Mesendoderm (in vitro differentiated cells): ENCODE results near the gene CTCFL. TPM values are rescaled to one million over a fixed set of nuclear protein-coding genes. Genes with fewer than 3 reads are reported as not detected.

Experiments
- DNase-seq: peaks from one replicate; pipeline ENCODE4 v3.0.0; 2013
- H2AK5ac ChIP-seq: 2 replicates; pipeline ENCODE4 v1.6.1; 2013; ENCODE audit warnings: low read length, inconsistent platforms
- H2BK120ac ChIP-seq: 2 replicates; pipeline ENCODE4 v1.6.1; 2013; ENCODE audit warnings: low read depth, mild to moderate bottlenecking, low read length, moderate library complexity, mixed read lengths
- H2BK15ac ChIP-seq: replicated peaks from 2 replicates; pipeline ENCODE4 v1.6.1; 2013; ENCODE audit warnings: low read depth, mild to moderate bottlenecking, moderate library complexity
- H2BK5ac ChIP-seq: 2 replicates; pipeline ENCODE4 v1.6.1; 2013; ENCODE audit warnings: low read length, inconsistent platforms
- H3K18ac ChIP-seq: 2 replicates; pipeline ENCODE4 v1.6.1; 2013; ENCODE audit warnings: mild to moderate bottlenecking, low read length, mixed read lengths
- H3K23ac ChIP-seq: one replicate; pipeline ENCODE4 v1.6.1; 2013; ENCODE audit warnings: low read length
- H3K27ac ChIP-seq: 2 replicates; pipeline ENCODE4 v1.5.1; 2013; ENCODE audit warnings: low read depth, mild to moderate bottlenecking, inconsistent platforms, low read length, moderate library complexity
- H3K27me3 ChIP-seq: 2 replicates; pipeline ENCODE4 v1.6.1; 2013; ENCODE audit warnings: low read length, control low read depth, mild to moderate bottlenecking, inconsistent platforms; ENCODE audit not compliant: insufficient read depth, poor library complexity
- H3K36me3 ChIP-seq: 2 replicates; pipeline ENCODE4 v1.6.1; 2013; ENCODE audit warnings: low read length, inconsistent platforms; ENCODE audit not compliant: control insufficient read depth, insufficient read depth
- H3K4ac ChIP-seq: one replicate; pipeline ENCODE4 v1.6.1; 2013; ENCODE audit warnings: low read depth, mild to moderate bottlenecking, low read length, moderate library complexity
- H3K4me1 ChIP-seq: 2 replicates; pipeline ENCODE4 v1.6.1; 2013; ENCODE audit warnings: low read depth, low read length, inconsistent platforms; ENCODE audit not compliant: control insufficient read depth
- H3K4me2 ChIP-seq: 2 replicates; pipeline ENCODE4 v1.6.1; 2013; ENCODE audit warnings: low read length
- H3K4me3 ChIP-seq: 2 replicates; pipeline ENCODE4 v1.5.1; 2013; ENCODE audit warnings: mild to moderate bottlenecking, low read length
- H3K56ac ChIP-seq: one replicate; pipeline ENCODE4 v1.6.1; 2013; ENCODE audit warnings: low read length
- H3K79me1 ChIP-seq: 2 replicates; pipeline ENCODE4 v1.6.1; 2013; ENCODE audit warnings: low read length, inconsistent platforms
- H3K79me2 ChIP-seq: 2 replicates; pipeline ENCODE4 v1.6.1; 2013; ENCODE audit warnings: mild to moderate bottlenecking, low read length; ENCODE audit not compliant: control insufficient read depth, insufficient read depth
- H3K9ac ChIP-seq: 2 replicates; pipeline ENCODE4 v1.6.1; 2013; ENCODE audit warnings: low read length, inconsistent platforms
- H4K5ac ChIP-seq: one replicate; pipeline ENCODE4 v1.6.1; 2013; ENCODE audit warnings: low read length
- H4K8ac ChIP-seq: one replicate; pipeline ENCODE4 v1.6.1; 2013; ENCODE audit warnings: low read depth, mild to moderate bottlenecking, control low read depth, low read length, moderate library complexity
- WGBS: extraction: QIAGEN DNeasy Blood & Tissue Kit; methylation state at CpG from one replicate; pipeline ENCODE4 v1.1.7; 2013; ENCODE audit warnings: low lambda C conversion rate, missing lambda C conversion rate; ENCODE audit not compliant: insufficient coverage; ENCODE audit errors: extremely low coverage; 5-methylcytosine and 5-hydroxymethylcytosine counted together
- polyA plus RNA-seq, 2 experiments: library from polyadenylated mRNA; stranded (reverse); fragments of 200-250 nt; gene quantifications; one replicate each; pipeline ENCODE4 v1.2.3, GENCODE V29; 2013

The CTCFL gene, protein sequence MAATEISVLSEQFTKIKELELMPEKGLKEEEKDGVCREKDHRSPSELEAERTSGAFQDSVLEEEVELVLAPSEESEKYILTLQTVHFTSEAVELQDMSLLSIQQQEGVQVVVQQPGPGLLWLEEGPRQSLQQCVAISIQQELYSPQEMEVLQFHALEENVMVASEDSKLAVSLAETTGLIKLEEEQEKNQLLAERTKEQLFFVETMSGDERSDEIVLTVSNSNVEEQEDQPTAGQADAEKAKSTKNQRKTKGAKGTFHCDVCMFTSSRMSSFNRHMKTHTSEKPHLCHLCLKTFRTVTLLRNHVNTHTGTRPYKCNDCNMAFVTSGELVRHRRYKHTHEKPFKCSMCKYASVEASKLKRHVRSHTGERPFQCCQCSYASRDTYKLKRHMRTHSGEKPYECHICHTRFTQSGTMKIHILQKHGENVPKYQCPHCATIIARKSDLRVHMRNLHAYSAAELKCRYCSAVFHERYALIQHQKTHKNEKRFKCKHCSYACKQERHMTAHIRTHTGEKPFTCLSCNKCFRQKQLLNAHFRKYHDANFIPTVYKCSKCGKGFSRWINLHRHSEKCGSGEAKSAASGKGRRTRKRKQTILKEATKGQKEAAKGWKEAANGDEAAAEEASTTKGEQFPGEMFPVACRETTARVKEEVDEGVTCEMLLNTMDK
- 0.74 TPM for polyA plus RNA-seq (2013, experiment 1 of 2)
- polyA plus RNA-seq (2013, experiment 2 of 2), result 0.84 TPM

DNA sequence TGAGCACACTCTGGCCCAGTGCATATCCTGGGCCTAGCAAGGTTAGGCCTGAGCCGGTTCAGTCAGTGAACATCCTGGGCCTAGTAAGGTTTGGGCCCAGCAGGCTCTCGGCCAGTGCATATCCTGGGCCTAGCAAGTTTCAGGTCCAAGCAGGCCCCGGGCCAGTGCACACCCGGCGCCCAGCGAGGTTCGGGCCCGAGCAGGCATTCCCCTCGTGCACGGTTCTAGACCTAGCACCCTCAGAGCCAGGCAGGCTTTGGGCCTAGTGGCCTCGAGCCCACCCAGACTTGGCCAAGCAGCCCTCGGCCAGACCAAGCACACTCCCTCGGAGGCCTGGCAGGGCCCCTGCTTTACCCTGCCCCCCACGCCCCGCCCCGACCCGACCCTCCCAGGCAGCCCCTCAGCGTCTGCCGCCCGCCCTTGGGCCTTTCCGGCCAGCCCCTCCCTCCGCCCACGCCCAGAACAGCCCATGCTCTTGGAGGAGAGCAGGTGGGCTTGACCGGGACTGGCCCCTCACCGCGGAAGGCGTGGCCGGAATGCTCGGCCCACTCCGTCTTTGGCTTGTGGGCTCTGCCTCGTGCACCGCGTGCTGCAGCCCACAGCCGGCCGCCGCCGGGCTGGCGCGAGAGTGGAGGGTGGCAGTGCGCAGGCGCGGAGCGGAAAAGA is at the start of gene CTCFL:
Gene CTCFL (minus strand): TSS at position 630 of the 666 bp plus-strand sequence. CDS start 935 bp downstream, outside the sequence.
- Histone ChIP-seq H3K23ac (peak within 1 kb of the TSS; percentile 45), H3K4ac (no peak within 1 kb of the TSS), H3K4me1 (no peaks in the 10 kb centered on the region), H3K79me2 (no peaks in the 10 kb centered on the region), H2AK5ac (no peak within 1 kb of the TSS), H4K8ac (no peak within 1 kb of the TSS), H3K27ac (no peak within 1 kb of the TSS), H3K79me1 (no peaks in the 10 kb centered on the region), H2BK15ac (no peak within 1 kb of the TSS), H3K27me3 (no peaks in the 10 kb centered on the region), H3K56ac (peak within 1 kb of the TSS; percentile 56), H3K4me2 (no peak within 1 kb of the TSS), H3K4me3 (no peak within 1 kb of the TSS), H2BK5ac (no peak within 1 kb of the TSS), H2BK120ac (no peak within 1 kb of the TSS), H4K5ac (no peak within 1 kb of the TSS), H3K36me3 (no peaks in the 10 kb centered on the region), H3K9ac (no peak within 1 kb of the TSS), H3K18ac (peak within 1 kb of the TSS; percentile 0)
- WGBS, result no CpG with 5 or more reads among the region's 43 CpGs
- no peak for DNase-seq

DNA sequence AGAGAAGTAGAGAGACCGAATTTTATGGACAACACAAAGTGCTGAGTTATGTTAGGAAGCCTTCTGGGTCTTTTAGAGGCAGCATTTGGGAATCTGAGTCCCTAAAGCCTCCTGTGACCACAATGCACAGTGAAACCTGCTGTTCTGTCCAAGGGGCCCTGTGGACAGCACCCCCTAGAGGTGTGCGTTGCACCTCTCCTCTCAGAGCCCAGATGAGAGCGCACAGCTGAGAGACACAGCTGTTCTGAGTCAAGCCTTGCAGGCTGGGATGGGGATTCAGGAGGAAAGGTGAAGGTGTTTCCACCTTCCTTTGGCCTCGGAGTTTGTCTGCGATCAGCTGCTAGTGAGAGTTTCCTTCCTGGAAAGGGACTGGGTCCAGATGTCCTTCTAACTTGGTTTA is 49.0 kb upstream of the CTCFL start:
- Histone ChIP-seq H3K9ac (no peak overlapping the region), H4K5ac (no peak overlapping the region), H3K4ac (no peak overlapping the region), H3K4me2 (no peak overlapping the region), H2BK5ac (no peak overlapping the region), H3K36me3 (no peaks in the 10 kb centered on the region), H2AK5ac (no peak overlapping the region), H4K8ac (no peak overlapping the region), H3K4me3 (no peak overlapping the region), H2BK120ac (no peak overlapping the region), H3K79me2 (no peaks in the 10 kb centered on the region), H3K27me3 (no peaks in the 10 kb centered on the region), H3K27ac (no peak overlapping the region), H3K18ac (no peak overlapping the region), H2BK15ac (no peak overlapping the region), H3K56ac (no peak overlapping the region), H3K23ac (no peak overlapping the region), H3K79me1 (no peaks in the 10 kb centered on the region), H3K4me1 (no peaks in the 10 kb centered on the region)
- DNase-seq, result peak; percentile 53
- WGBS, result no CpG with 5 or more reads among the region's 5 CpGs

DNA sequence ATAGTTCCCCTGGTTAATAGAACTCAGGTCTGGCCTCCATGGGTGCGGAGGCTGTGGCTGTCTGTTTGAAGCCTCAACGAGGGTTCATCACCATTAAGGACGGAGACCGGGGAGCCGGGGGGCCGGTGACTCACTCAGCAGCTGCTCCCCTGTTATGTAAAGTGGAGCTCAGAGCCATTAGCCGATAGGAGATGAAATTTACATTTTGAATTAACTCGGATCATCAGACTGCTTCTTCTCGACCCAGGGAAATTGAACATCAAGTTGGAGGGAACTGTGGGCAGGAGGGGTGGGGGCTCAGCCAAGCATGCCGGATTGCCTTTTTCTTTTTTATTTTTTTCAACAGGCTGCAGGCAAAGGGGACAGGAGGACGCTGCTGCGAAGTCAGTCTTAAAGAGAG is 48.3 kb upstream of the CTCFL start:
- Histone ChIP-seq H3K4ac (no peak overlapping the region), H3K79me2 (no peaks in the 10 kb centered on the region), H3K56ac (no peak overlapping the region), H4K8ac (no peak overlapping the region), H2BK15ac (no peak overlapping the region), H2BK5ac (no peak overlapping the region), H3K4me3 (no peak overlapping the region), H3K4me2 (no peak overlapping the region), H3K79me1 (no peaks in the 10 kb centered on the region), H3K23ac (no peak overlapping the region), H2BK120ac (no peak overlapping the region), H2AK5ac (no peak overlapping the region), H4K5ac (no peak overlapping the region), H3K36me3 (no peaks in the 10 kb centered on the region), H3K9ac (no peak overlapping the region), H3K18ac (no peak overlapping the region), H3K4me1 (no peaks in the 10 kb centered on the region), H3K27ac (no peak overlapping the region), H3K27me3 (no peaks in the 10 kb centered on the region)
- no CpG with 5 or more reads among the region's 12 CpGs for WGBS
- no peak for DNase-seq

DNA sequence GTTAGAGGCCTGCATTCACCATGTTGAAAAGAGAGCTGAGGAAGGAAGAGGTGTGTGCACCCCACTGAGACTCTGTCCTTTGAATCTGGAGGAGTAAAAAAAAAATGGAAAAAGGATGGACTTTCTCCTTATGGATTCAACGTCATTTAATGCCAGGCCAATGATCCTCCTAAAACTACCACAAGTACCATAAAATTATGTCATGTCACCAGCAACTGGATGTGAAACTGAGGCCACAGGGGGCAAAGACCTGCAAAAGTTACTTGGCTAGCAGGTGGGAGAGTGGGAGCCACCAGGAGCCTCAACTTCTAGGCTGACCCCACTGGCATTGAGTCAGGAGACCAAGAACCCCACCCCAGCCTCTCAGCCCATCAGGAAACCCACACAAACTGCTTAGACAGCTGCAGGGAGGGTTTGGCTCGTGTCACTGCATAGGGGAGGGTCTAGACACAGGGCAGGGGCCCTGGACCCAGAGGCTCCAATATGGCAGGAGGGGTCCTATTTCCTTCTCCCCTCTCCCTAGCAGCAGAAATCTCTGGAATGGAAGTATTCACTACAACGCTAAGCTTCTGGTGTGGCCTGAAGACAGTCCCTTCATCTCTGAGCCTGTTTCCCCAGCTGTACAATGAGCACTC is 47.0 kb upstream of the CTCFL start:
- no peaks in the 10 kb centered on the region for H3K36me3 ChIP-seq
- no peaks in the 10 kb centered on the region for H3K79me1 ChIP-seq
- no peak overlapping the region for H2BK120ac ChIP-seq
- H3K79me2 ChIP-seq, result no peaks in the 10 kb centered on the region
- no peak overlapping the region for H3K4me3 ChIP-seq
- H2BK5ac ChIP-seq, result no peak overlapping the region
- no peak overlapping the region for H3K4me2 ChIP-seq
- no peak for DNase-seq
- H3K27ac ChIP-seq, result no peak overlapping the region
- no peaks in the 10 kb centered on the region for H3K27me3 ChIP-seq
- H3K56ac ChIP-seq, result no peak overlapping the region
- no peak overlapping the region for H3K18ac ChIP-seq
- no peak overlapping the region for H4K8ac ChIP-seq
- H3K23ac ChIP-seq, result no peak overlapping the region
- no peak overlapping the region for H3K9ac ChIP-seq
- H3K4me1 ChIP-seq, result no peaks in the 10 kb centered on the region
- no peak overlapping the region for H2BK15ac ChIP-seq
- no peak overlapping the region for H3K4ac ChIP-seq
- no CpG with 5 or more reads among the region's 3 CpGs for WGBS
- no peak overlapping the region for H4K5ac ChIP-seq
- no peak overlapping the region for H2AK5ac ChIP-seq

DNA sequence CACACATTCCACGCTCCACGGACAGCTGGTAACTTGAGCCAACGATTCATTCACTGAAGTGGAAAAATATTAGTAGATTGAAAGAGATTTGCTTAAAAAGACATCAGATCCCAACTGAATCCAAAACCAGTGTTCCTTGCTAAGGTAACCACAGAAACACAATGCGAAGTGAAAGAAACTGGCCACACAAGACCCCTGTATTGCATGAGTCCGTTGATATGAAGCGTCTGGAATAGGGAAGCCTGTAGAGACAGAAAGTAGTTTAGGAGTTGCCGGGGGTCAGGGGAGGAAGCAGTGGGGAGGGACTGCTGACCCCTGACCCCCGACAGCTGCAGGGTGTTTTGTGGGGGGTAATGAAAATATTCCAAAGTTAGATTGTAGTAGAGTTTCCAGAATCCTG is 46.0 kb upstream of the CTCFL start:
- Histone ChIP-seq H3K9ac (no peak overlapping the region), H3K79me2 (no peaks in the 10 kb centered on the region), H2BK15ac (no peak overlapping the region), H2BK5ac (no peak overlapping the region), H4K5ac (no peak overlapping the region), H3K27ac (no peak overlapping the region), H3K79me1 (no peaks in the 10 kb centered on the region), H3K4ac (no peak overlapping the region), H3K36me3 (no peaks in the 10 kb centered on the region), H3K4me1 (no peaks in the 10 kb centered on the region), H3K27me3 (no peaks in the 10 kb centered on the region), H3K4me2 (no peak overlapping the region), H4K8ac (no peak overlapping the region), H3K56ac (no peak overlapping the region), H3K4me3 (no peak overlapping the region), H2BK120ac (no peak overlapping the region), H3K18ac (no peak overlapping the region), H3K23ac (no peak overlapping the region), H2AK5ac (no peak overlapping the region)
- no CpG with 5 or more reads among the region's 8 CpGs for WGBS
- no peak for DNase-seq
